Stomach (tissue), 9 donors: ENCODE measurements around the gene DDIT3. TPM values are rescaled to one million over a fixed set of nuclear protein-coding genes. Genes with fewer than 3 reads are reported as not detected.

ENCODE experiments used
- DNase-seq, 2 donors: peaks; one replicate each; pipeline versions ENCODE4 v3.0.0 to v3.0.0-alpha.2; 2013 to 2019
- H3K27ac ChIP-seq, 5 donors: fragments of 200-600 bp in 4 of 5; sonication (generic) in 4 of 5; one replicate each; pipeline ENCODE4 v1.5.1; 2013 to 2019; ENCODE audit warnings: mild to moderate bottlenecking in 1 of 5, moderate library complexity in 1 of 5
- H3K27me3 ChIP-seq, 3 donors: fragments of 200-600 bp; sonication (generic); one replicate each; pipeline ENCODE4 v1.5.1; 2017 to 2019; ENCODE audit warnings: mixed run types in 1 of 3
- H3K36me3 ChIP-seq, 4 donors: fragments of 200-600 bp; sonication (generic); 1 replicate in 3 of 4; 2 replicates in 1 of 4; pipeline ENCODE4 v1.5.1; 2016 to 2019
- H3K4me1 ChIP-seq, 4 donors: fragments of 200-600 bp; sonication (generic); one replicate each; pipeline ENCODE4 v1.5.1; 2016 to 2019
- H3K4me3 ChIP-seq, 4 donors: fragments of 200-600 bp; sonication (generic) in 3 of 4; one replicate each; pipeline ENCODE4 v1.5.1; 2016 to 2019; ENCODE audit warnings: mild to moderate bottlenecking in 1 of 4
- H3K9me3 ChIP-seq, 4 donors: fragments of 200-600 bp; sonication (generic); one replicate each; pipeline ENCODE4 v1.5.1; 2016 to 2019
- CTCF ChIP-seq, 7 experiments: fragments of 450-650 bp in 4 of 7; fragments of 200-600 bp in 3 of 7; sonication (generic) in 3 of 7; IDR thresholded peaks; one replicate each; pipeline ENCODE4 v1.5.1; 2016 to 2019; ENCODE audit warnings: antibody characterized with exemption in 7 of 7, control low read depth in 2 of 7, mild to moderate bottlenecking in 1 of 7
- EP300 ChIP-seq: sonication (generic); formaldehyde crosslinking; IDR thresholded peaks from one replicate; pipeline ENCODE4 v1.6.1; 2017; ENCODE audit warnings: antibody characterized with exemption
- POLR2A ChIP-seq, 4 donors: fragments of 450-650 bp; IDR thresholded peaks; one replicate each; pipeline ENCODE4 v1.6.1; 2016; ENCODE audit warnings: antibody characterized with exemption in 4 of 4, control low read depth in 2 of 4, mild to moderate bottlenecking in 1 of 4, moderate library complexity in 1 of 4
- POLR2AphosphoS5 ChIP-seq, 3 donors: sonication (generic); formaldehyde crosslinking; IDR thresholded peaks; one replicate each; pipeline ENCODE4 v1.6.1; 2016; ENCODE audit warnings: antibody characterized with exemption in 3 of 3
- WGBS, 5 donors: extraction: QIAGEN DNeasy Blood & Tissue Kit in 3 of 5; methylation state at CpG; one replicate each; pipeline versions ENCODE4 v1.1.5 to v1.1.7; 2013 to 2018; 5-methylcytosine and 5-hydroxymethylcytosine counted together
- intact Hi-C: fragments of 100-400 bp; cut with DNase I; formaldehyde crosslinking; loops from one replicate; pipeline ENCODE4 v1.15.1; 2023; ENCODE audit warnings: low total_unique reads
- polyA plus RNA-seq, 3 donors: library from polyadenylated mRNA; stranded (reverse); fragments of 200-250 nt; gene quantifications; one replicate each; pipeline ENCODE4 v1.2.3, GENCODE V29; 2013
- total RNA-seq, 5 donors: library from RNA; depleted of rRNA; stranded (reverse); fragments of >200 nt; gene quantifications; one replicate each; pipeline versions ENCODE4 v1.1.0 to v1.2.3, GENCODE V29; 2014 to 2016
- donor health status: healthy with polysubstance abuse.
- donor health status: Bipolar disorder and iron deficiency.
- donor health status: healthy.

Gene DDIT3
- total and polyA plus RNA-seq, 8 donors: 7.5 to 159 (median 48.1) TPM

- WGBS, 5 donors: 37 to 53% (median 42%) methylated on average over 13 to 14 of the region's 14 CpGs
These were observed 3.6 kb upstream of the DDIT3 start for GRCh38 chr12:57523706-57524614.

GRCh38 chr12:57522887-57523705, 2.8 kb upstream of the DDIT3 start:
- Histone ChIP-seq H3K36me3 (peaks cover 36 to 42% (median 40%) of the 10 kb centered on the region in 4 donors), H3K9me3 (no peaks in the 10 kb centered on the region), H3K27ac (peak overlapping the region; percentile 95 to 99 (median 99)), H3K4me3 (peak overlapping the region; percentile 58 to 85 (median 74)), H3K4me1 (peaks cover 49 to 76% (median 65%) of the 10 kb centered on the region in 4 donors), H3K27me3 (no peaks in the 10 kb centered on the region)
- intact Hi-C loops: no loop called here
- peak; percentile 48 to 92 for DNase-seq
- 0 to 1% (median 1%) methylated on average over 17 to 32 of the region's 38 CpGs for WGBS, 5 donors
- TF ChIP-seq POLR2A (IDR thresholded peaks at IDR 0.05): no peak
- no peak for TF ChIP-seq CTCF (IDR thresholded peaks at IDR 0.05)
- no peak for TF ChIP-seq EP300
- TF ChIP-seq POLR2AphosphoS5 (IDR thresholded peaks at IDR 0.05): no peak

More at GRCh38 chr12:57523706-57524614, 3.6 kb upstream of the DDIT3 start:
- peaks cover 40 to 67% (median 57%) of the 10 kb centered on the region in 4 donors for H3K4me1 ChIP-seq
- intact Hi-C loops: no loop called here
- H3K27ac ChIP-seq: peak overlapping the region; percentile 95 to 99 (median 99)
- peak overlapping the region; percentile 58 to 85 (median 74) for H3K4me3 ChIP-seq
- no peaks in the 10 kb centered on the region for H3K9me3 ChIP-seq
- no peaks in the 10 kb centered on the region for H3K27me3 ChIP-seq
- peak in 1 of 2 donors; percentile 35 for DNase-seq
- TF ChIP-seq POLR2A (IDR thresholded peaks at IDR 0.05): no peak
- H3K36me3 ChIP-seq: peaks cover 44 to 49% (median 48%) of the 10 kb centered on the region in 4 donors

GRCh38 chr12:57522011-57522886, 1.9 kb upstream of the DDIT3 start, which contains the start of gene MBD6:
Gene MBD6 (plus strand): TSS chr12:57522824. CDS start chr12:57524304, 1,480 bp downstream.
- peak; percentile 94 to 97 for DNase-seq
- Histone ChIP-seq H3K9me3 (no peaks in the 10 kb centered on the region), H3K27ac (peak within 1 kb of the TSS; percentile 95 to 99 (median 99)), H3K36me3 (peaks cover 36 to 42% (median 39%) of the 10 kb centered on the region in 4 donors), H3K4me3 (peak within 1 kb of the TSS; percentile 58 to 85 (median 74)), H3K4me1 (peaks cover 57 to 84% (median 74%) of the 10 kb centered on the region in 4 donors), H3K27me3 (no peaks in the 10 kb centered on the region)
- TF ChIP-seq EP300: peak; percentile 2
- no peak for TF ChIP-seq POLR2A (IDR thresholded peaks at IDR 0.05)
- peak; percentile 56 to 84 (median 74) for TF ChIP-seq POLR2AphosphoS5 (IDR thresholded peaks at IDR 0.05)
- TF ChIP-seq CTCF (IDR thresholded peaks at IDR 0.05): no peak
- intact Hi-C loops: no loop called here
- WGBS, 5 donors: 0 to 2% (median 1%) methylated on average over 25 to 57 of the region's 57 CpGs

GRCh38 chr12:57521525-57522010, 1.3 kb upstream of the DDIT3 start:
- 32 to 49% (median 36%) methylated on average over 17 of the region's 17 CpGs for WGBS, 5 donors
- Histone ChIP-seq H3K4me1 (peaks cover 59 to 84% (median 79%) of the 10 kb centered on the region in 4 donors), H3K27ac (peak overlapping the region; percentile 95 to 99 (median 99)), H3K36me3 (peaks cover 36 to 42% (median 39%) of the 10 kb centered on the region in 4 donors), H3K4me3 (peak overlapping the region; percentile 58 to 85 (median 74)), H3K27me3 (no peaks in the 10 kb centered on the region), H3K9me3 (no peaks in the 10 kb centered on the region)
- DNase-seq: peak; percentile 48 to 81
- no peak for TF ChIP-seq CTCF (IDR thresholded peaks at IDR 0.05)
- TF ChIP-seq POLR2A (IDR thresholded peaks at IDR 0.05): no peak
- TF ChIP-seq EP300: no peak
- TF ChIP-seq POLR2AphosphoS5 (IDR thresholded peaks at IDR 0.05): no peak
- intact Hi-C loops: no loop called here
